Measurements from ENCODE around the gene APBB3.

The APBB3 gene

GRCh38 chr5:140558542-140558941, 5.9 kb downstream of the APBB3 start:
- Histone ChIP-seq H3K4me2 (peak overlapping the region in 5 of 11 experiments; percentile 82 to 98 (median 97); a peak in 8 of 22 replicates), H4K20me1 (peaks cover 0 to 32% (median 6%) of the 10 kb centered on the region in 11 experiments; a peak in 9 of 22 replicates), H3K4me1 (peaks cover 23 to 87% (median 41%) of the 10 kb centered on the region in 10 experiments), H3K27me3 (peaks cover under 1 to 15% (median 14%) of the 10 kb centered on the region in 11 experiments), H3K27ac (peak overlapping the region in 6 of 11 experiments; percentile 93 to 97 (median 94); a peak in 9 of 22 replicates), H3K4me3 (peak overlapping the region in 1 of 10 experiments; percentile 84; a peak in 2 of 20 replicates), H3K9me3 (replicated peaks in 1 of 11) (peaks cover 0 to 5% (median 2%) of the 10 kb centered on the region in 11 experiments; a peak in 15 of 22 replicates), H3K9ac (peak overlapping the region in 2 of 11 experiments; percentile 96 to 98; a peak in 4 of 22 replicates), H3K36me3 (peaks cover 5 to 81% (median 20%) of the 10 kb centered on the region in 11 experiments; a peak in 19 of 22 replicates)
- no peak for TF ChIP-seq Cebpa-rat (IDR thresholded peaks at IDR 0.05)

DNA sequence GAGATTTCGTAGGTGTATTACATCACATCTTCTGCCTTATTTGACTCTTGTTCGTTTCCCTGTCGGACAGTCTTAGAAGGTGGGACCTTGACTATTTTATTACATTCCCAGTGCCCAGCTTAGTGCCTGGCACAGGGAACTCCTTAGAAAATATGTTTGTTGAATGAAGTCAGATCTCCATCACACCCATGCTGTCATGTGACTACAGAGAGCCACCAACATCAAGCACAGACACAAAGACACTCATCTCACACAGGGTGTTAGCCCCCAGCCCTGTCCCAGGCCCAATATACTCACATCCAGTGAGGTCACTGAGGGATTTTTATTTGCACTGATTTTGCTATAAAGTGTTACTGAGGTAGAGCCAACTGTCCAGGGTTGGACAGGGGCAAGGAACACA, 6.4 kb downstream of the APBB3 start:
- H3K9ac ChIP-seq, result peak overlapping the region in 8 of 11 experiments; percentile 90 to 98 (median 95); a peak in 10 of 22 replicates
- H3K27ac ChIP-seq, result peak overlapping the region; percentile 89 to 97 (median 93); a peak in 20 of 22 replicates
- peak overlapping the region; percentile 75 to 98 (median 93) for H3K4me2 ChIP-seq
- H3K9me3 ChIP-seq (replicated peaks in 1 of 11), result no peaks in the 10 kb centered on the region; a peak in 1 of 22 replicates
- peaks cover 0 to 9% (median 8%) of the 10 kb centered on the region in 11 experiments; a peak in 15 of 22 replicates for H3K27me3 ChIP-seq
- H3K4me1 ChIP-seq, result peaks cover 23 to 87% (median 44%) of the 10 kb centered on the region in 10 experiments
- peak overlapping the region in 4 of 10 experiments; percentile 73 to 93 (median 88); a peak in 8 of 20 replicates for H3K4me3 ChIP-seq
- H3K36me3 ChIP-seq, result peaks cover 10 to 87% (median 26%) of the 10 kb centered on the region in 11 experiments; a peak in 21 of 22 replicates
- no peak for TF ChIP-seq Cebpa-rat (IDR thresholded peaks at IDR 0.05)
- peaks cover 0 to 38% (median 6%) of the 10 kb centered on the region in 11 experiments; a peak in 9 of 22 replicates for H4K20me1 ChIP-seq

- Histone ChIP-seq H3K9me3 (replicated peaks in 1 of 11) (no peaks in the 10 kb centered on the region), H3K9ac (peak within 1 kb of the TSS; percentile 90 to 98 (median 95)), H3K4me1 (peaks cover 23 to 87% (median 48%) of the 10 kb centered on the region in 10 experiments), H3K36me3 (peaks cover 16 to 89% (median 31%) of the 10 kb centered on the region in 11 experiments; a peak in 21 of 22 replicates), H4K20me1 (peaks cover 0 to 44% (median 6%) of the 10 kb centered on the region in 11 experiments; a peak in 9 of 22 replicates), H3K4me3 (peak within 1 kb of the TSS; percentile 73 to 93 (median 88)), H3K27me3 (peaks cover 0 to 3% (median under 1%) of the 10 kb centered on the region in 11 experiments; a peak in 7 of 22 replicates), H3K4me2 (peak within 1 kb of the TSS; percentile 75 to 98 (median 93)), H3K27ac (peak within 1 kb of the TSS; percentile 89 to 97 (median 93))
- no peak for TF ChIP-seq Cebpa-rat (IDR thresholded peaks at IDR 0.05)
These were observed 7.1 kb downstream of the APBB3 start, which contains the start of gene SRA1 for GRCh38 chr5:140557136-140557805. TSS of gene SRA1 (minus strand) at chr5:140557473. CDS start at chr5:140557452, 21 bp downstream.

- peak overlapping the region; percentile 90 to 98 (median 95) for H3K9ac ChIP-seq
- TF ChIP-seq Cebpa-rat (IDR thresholded peaks at IDR 0.05), result 0 out of 22 replicates have a peak, but pooled peaks of 1 of the 11 experiments have one; percentile 47
- peaks cover 24 to 89% (median 39%) of the 10 kb centered on the region in 11 experiments for H3K36me3 ChIP-seq
- peaks cover 0 to 53% (median 6%) of the 10 kb centered on the region in 11 experiments; a peak in 9 of 22 replicates for H4K20me1 ChIP-seq
- peak overlapping the region; percentile 73 to 93 (median 88) for H3K4me3 ChIP-seq
- H3K9me3 ChIP-seq (replicated peaks in 1 of 11), result no peaks in the 10 kb centered on the region
- no peaks in the 10 kb centered on the region; a peak in 1 of 22 replicates for H3K27me3 ChIP-seq
- peaks cover 23 to 87% (median 52%) of the 10 kb centered on the region in 10 experiments for H3K4me1 ChIP-seq
- H3K27ac ChIP-seq, result peak overlapping the region; percentile 89 to 97 (median 93)
- H3K4me2 ChIP-seq, result peak overlapping the region; percentile 75 to 98 (median 93)
These were observed 8.0 kb downstream of the APBB3 start for GRCh38 chr5:140556438-140556837.

DNA sequence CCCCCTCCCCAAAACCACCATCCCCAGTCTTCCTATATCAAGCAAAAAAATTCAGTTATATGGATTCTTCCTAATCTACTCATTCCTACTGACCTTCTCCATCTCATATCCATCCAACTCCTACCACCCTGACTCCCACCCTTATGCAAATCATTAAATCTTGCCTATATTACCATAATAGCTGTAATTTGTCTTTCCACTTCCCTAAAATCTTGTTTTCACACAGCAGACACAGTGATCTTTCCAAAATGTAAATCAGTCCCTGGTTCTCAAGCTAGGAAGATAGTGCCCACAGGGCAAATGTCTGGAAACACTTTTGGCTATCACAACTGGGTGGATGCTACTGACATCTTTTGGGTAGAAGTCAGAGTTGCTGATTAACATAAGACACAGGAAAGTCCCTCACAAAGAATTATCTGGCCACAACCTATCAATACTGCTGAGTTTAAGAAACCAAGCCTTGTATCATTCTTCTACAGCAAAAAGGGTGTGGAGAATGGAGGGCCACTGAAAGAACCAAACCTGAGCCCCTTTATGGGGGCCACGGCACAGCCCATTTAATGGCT, 8.6 kb downstream of the APBB3 start:
- H3K9me3 ChIP-seq (replicated peaks in 1 of 11), result no peaks in the 10 kb centered on the region
- peaks cover 30 to 89% (median 45%) of the 10 kb centered on the region in 11 experiments for H3K36me3 ChIP-seq
- TF ChIP-seq Cebpa-rat (IDR thresholded peaks at IDR 0.05), result no peak
- peak overlapping the region; percentile 75 to 98 (median 93) for H3K4me2 ChIP-seq
- H3K9ac ChIP-seq, result peak overlapping the region; percentile 90 to 98 (median 95)
- H3K4me3 ChIP-seq, result peak overlapping the region; percentile 73 to 93 (median 88)
- H3K27me3 ChIP-seq, result no peaks in the 10 kb centered on the region
- H3K27ac ChIP-seq, result peak overlapping the region; percentile 89 to 97 (median 93)
- peaks cover 23 to 88% (median 58%) of the 10 kb centered on the region in 10 experiments for H3K4me1 ChIP-seq
- H4K20me1 ChIP-seq, result peaks cover 0 to 55% (median 6%) of the 10 kb centered on the region in 11 experiments; a peak in 9 of 22 replicates

GRCh38 chr5:140554454-140554853, 9.9 kb downstream of the APBB3 start:
- peak overlapping the region in 4 of 11 experiments; percentile 94 to 98 (median 97); a peak in 8 of 22 replicates for H3K9ac ChIP-seq
- H3K4me1 ChIP-seq, result peaks cover 36 to 88% (median 72%) of the 10 kb centered on the region in 10 experiments
- H3K4me3 ChIP-seq, result peak overlapping the region in 5 of 10 experiments; percentile 73 to 93 (median 84); a peak in 10 of 20 replicates
- peak overlapping the region in 7 of 11 experiments; percentile 5 to 97 (median 93); a peak in 10 of 22 replicates for H3K27ac ChIP-seq
- peak in 1 of 11 experiments; percentile 32; a peak in 1 of 22 replicates for TF ChIP-seq Cebpa-rat (IDR thresholded peaks at IDR 0.05)
- H4K20me1 ChIP-seq, result peaks cover 0 to 67% (median 6%) of the 10 kb centered on the region in 11 experiments; a peak in 9 of 22 replicates
- H3K4me2 ChIP-seq, result peak overlapping the region; percentile 7 to 98 (median 93); a peak in 19 of 22 replicates
- peaks cover 44 to 89% (median 59%) of the 10 kb centered on the region in 11 experiments for H3K36me3 ChIP-seq
- H3K27me3 ChIP-seq, result no peaks in the 10 kb centered on the region
- H3K9me3 ChIP-seq (replicated peaks in 1 of 11), result no peaks in the 10 kb centered on the region

DNA sequence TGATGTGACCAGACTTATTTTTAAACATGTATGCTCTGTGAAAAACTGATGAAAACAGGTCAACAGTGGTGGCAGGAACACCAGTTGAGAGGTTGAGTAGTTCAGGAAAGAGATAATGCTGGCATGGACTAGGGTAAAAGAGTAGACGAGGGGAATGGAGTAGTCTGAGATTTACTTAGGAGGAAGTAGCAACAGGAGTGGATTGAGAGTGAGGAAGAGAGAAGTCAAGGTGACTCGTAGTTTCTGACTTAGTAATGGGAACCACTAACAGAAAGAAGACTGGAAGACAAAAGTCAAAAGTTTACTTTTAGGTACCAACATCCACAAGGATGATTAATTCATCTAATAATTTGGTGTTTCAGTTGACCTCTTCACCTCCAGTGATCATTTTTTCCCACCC, 10.7 kb downstream of the APBB3 start:
- TF ChIP-seq Cebpa-rat (IDR thresholded peaks at IDR 0.05), result no peak
- Histone ChIP-seq H3K9me3 (replicated peaks in 1 of 11) (no peaks in the 10 kb centered on the region), H4K20me1 (peaks cover 0 to 69% (median 6%) of the 10 kb centered on the region in 11 experiments; a peak in 9 of 22 replicates), H3K4me1 (peaks cover 44 to 88% (median 79%) of the 10 kb centered on the region in 10 experiments), H3K36me3 (peaks cover 49 to 89% (median 67%) of the 10 kb centered on the region in 11 experiments), H3K27me3 (no peaks in the 10 kb centered on the region), H3K9ac (peak overlapping the region in 4 of 11 experiments; percentile 94 to 98 (median 97); a peak in 8 of 22 replicates), H3K4me3 (peak overlapping the region in 5 of 10 experiments; percentile 73 to 93 (median 84); a peak in 8 of 20 replicates), H3K27ac (peak overlapping the region in 7 of 11 experiments; percentile 1 to 97 (median 93); a peak in 12 of 22 replicates), H3K4me2 (peak overlapping the region in 9 of 11 experiments; percentile 82 to 98 (median 93); a peak in 18 of 22 replicates)

GRCh38 chr5:140551872-140552271, 12.5 kb downstream of the APBB3 start:
- TF ChIP-seq Cebpa-rat (IDR thresholded peaks at IDR 0.05), result no peak
- Histone ChIP-seq H3K9me3 (replicated peaks in 1 of 11) (no peaks in the 10 kb centered on the region), H3K27me3 (no peaks in the 10 kb centered on the region), H3K9ac (peak overlapping the region in 3 of 11 experiments; percentile 79 to 90 (median 81); a peak in 5 of 22 replicates), H3K4me2 (peak overlapping the region in 4 of 11 experiments; percentile 87 to 98 (median 97); a peak in 8 of 22 replicates), H3K27ac (peak overlapping the region in 5 of 11 experiments; percentile 0 to 89 (median 28); a peak in 6 of 22 replicates), H4K20me1 (peaks cover 0 to 76% (median 6%) of the 10 kb centered on the region in 11 experiments; a peak in 10 of 22 replicates), H3K4me3 (peak overlapping the region in 3 of 10 experiments; percentile 2 to 93 (median 84); a peak in 4 of 20 replicates), H3K4me1 (peaks cover 56 to 91% (median 87%) of the 10 kb centered on the region in 10 experiments), H3K36me3 (peaks cover 49 to 84% (median 67%) of the 10 kb centered on the region in 11 experiments)
